NCI-H2107 treated with DMSO at 0.1 percent for 48 hours (cell line): Measurements from ENCODE around the gene RIC8A.

ENCODE experiments used
- DNase-seq: peaks from one replicate; lab custom pipeline; 2025; ENCODE audit not compliant: unreplicated experiment; lab: John Stamatoyannopoulos, UW

The RIC8A gene

DNA sequence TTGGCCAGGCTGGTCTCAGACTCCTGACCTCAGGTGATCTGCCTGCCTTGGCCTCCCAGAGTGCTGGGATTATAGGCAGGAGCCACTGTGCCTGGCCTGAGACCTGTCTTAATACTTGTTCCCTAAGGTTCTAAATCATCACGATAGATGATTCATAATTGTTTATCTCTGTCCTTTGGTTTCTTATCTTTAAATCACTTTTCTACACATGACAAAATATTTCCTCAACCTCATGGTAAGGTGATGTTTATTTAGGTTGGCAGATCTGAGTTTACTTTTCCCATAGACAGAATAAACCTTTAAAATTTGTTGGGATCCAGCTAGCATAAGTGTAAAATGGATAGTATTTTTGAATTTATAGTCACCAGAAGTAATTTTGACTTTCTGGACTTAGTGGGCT is 32.8 kb downstream of the RIC8A start:
- DNase-seq = no peak

DNA sequence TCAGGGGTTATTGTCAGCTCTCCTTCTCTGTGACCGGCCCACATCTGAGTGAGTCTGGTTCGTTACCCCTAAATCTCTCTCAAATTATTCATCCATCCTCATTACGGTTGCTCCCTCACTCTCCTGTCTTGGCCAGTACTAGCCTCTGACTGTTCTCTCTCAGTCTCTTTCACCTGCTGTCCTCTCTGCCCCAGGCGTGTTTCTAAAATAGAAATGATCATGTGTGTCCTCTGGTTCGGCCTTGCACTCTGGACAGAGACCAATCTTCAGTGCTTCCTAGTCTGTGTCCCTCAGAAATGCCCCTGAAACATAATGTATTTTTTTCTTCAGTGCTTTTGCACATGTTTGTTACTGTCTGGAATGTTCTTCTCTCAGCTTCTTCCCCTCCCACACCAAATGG is 34.1 kb downstream of the RIC8A start:
- no peak for DNase-seq

DNA sequence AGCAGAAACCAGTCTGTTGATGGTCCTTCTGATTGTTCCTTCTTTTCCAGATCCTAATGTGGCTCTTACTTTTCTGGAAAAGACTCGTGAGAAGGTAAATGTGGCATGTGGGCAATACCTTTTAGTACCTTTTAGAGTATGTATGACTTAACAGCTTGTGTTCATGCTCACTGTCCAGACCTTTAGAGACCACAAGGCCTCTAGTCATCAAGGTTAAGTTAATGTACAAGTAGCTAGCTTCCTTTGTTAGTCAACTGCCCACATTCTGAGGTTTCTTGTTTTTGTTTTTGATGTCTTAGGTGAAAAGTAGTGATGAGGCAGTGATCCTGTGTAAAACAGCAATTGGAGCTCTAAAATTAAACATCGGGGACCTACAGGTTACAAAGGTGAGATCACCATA is 36.9 kb downstream of the RIC8A start:
- no peak for DNase-seq

DNA sequence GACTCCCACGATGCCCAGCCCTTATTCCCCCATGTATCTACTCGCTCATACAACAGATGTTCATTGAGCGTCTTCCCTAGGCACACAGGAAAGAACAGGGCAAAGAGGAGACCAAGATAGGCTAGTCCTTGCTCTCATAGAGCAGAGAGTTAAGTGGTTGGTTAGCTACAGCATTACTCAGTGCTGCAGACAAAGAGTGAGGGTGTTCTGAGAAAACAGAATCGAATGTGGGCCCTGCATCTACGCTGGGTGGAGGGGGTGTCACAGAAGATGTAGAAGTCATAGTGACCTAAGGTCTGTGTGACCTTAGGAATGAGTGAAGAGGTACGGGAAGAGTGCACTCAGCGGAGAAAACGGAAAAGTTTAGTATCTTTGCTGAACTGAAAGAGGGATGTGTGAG is 41.6 kb downstream of the RIC8A start:
- no peak for DNase-seq

DNA sequence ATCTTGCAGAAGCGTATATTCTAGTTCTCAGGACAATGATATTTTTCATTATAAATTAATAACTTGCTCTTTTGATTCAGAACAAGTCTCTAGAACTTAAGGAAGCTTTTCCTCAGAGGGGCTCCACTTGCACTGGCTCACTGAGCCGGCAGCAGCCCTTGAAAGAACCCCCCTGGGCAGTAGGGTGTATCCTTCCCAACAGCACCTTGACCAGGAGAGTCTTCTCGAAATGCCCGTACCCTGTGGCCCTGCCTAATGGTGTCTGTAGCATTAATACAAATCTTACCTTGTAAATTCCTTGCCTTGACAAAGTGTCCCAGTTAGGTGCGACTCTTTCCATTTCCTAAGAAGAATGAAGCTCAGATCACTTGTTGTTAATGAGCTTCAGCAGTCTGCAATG is 42.8 kb downstream of the RIC8A start:
- no peak for DNase-seq

DNA sequence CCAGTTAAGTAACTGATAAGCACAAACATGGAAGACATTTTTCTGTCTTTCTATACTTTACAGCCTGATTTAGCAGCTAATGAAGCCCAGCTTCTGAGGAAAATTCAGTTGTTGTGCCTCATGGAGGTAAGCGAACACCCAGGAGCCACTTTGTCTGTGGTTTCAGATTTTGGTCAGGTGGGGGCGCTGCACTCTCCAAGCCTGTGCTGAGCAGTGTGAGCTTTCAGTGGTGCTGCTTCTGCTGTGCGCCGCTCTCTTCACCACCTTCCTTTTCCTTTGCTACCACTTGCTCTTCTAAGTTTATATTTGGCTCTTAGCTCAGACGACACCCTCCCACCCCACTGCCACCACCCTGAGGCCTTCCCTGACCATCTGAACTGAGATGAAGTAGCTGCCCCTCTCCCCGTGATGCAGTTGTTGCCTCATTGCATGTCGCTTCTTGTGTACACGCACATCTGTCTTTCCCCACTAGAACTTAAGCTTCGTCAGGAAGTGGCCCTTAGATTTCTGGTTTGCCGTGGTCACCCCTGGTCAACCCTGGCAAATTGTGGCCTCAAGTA is 43.3 kb downstream of the RIC8A start:
- DNase-seq = no peak

DNA sequence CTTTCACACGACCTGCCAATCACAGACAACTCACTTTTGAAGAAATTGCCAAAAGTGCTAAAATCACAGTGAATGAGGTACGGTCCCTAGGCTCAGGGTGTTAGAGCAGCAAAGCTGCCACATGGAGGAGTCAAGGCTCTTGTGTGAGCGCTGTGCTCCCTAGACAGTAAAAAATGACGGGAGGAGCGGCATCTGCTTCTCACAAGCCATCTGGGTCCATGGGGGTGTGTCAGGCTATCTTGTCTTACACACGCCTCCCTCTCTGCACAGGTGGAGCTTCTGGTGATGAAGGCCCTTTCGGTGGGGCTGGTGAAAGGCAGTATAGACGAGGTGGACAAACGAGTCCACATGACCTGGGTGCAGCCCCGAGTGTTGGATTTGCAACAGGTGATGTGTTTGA is 44.0 kb downstream of the RIC8A start:
- DNase-seq = no peak

DNA sequence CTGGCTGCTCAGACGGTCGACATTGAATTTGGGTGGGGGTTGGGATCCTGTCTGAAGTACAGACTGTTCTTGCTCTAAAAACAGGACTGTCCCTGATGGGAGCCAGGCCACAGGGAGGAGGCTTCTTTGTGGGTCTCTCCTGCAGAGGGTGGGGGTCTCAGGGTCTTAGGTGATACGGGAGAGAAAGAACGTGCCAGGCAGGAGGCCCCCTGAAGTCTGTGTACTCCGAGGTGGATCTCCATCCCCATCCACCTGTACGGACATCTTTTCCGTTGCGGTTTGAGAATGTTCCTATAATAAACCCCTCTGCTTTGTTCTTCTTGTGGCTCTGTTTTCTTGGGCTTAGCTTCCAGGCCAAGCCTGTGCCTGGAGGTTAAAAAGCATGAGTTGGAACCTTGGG is 45.2 kb downstream of the RIC8A start:
- DNase-seq = no peak

DNA sequence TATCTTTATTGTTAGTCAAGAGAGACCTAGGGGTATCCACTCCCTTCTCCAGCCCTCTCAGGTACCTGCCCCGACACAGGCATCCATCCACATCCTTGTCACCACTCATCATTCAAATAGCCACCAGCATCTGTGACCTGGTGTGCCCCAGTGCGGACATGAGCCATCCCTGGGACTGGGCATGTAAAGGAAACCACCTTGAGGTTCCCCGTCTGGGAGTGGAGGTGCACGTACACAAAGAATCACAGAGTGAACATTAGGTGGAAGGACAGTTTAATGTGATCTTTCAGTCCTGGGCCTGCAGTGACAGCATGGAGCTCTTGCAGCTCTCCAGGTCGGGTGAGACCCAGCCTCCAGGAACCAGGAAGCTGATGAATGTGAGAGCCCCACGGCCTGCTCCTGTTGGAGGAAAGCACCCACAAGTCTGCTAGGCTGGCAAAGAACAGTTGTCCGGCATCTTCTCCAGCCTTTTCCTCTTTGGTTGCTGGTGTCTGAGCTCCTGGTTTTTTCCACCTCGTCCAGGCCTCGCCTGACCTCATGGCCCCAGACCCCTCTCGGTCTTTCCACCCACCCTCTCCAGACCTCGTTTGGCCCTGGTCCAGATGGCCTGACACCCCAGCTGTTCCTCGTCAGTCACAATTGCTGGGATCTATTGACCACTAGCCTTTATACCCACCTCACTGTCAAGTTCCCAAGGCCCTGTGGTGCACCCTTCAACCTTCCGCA is 45.8 kb downstream of the RIC8A start:
- no peak for DNase-seq

DNA sequence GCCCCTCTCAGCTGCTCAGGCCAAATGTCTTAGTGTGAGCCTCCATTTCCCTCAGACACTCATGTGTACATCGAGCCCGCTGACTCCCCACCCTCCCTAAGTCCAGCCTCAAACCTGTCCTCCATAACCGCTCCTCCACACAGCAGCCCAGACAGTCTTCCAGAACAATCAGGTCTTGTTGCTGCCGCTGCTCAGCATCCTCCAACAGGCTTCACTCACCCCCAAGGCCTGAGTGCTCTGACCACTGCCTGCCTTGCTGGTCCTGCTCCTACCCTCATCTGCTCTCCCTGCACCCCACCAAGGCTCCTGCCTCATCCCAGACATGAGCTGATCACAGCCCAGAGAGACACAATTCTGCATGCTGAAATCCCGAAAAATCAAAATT is 46.4 kb downstream of the RIC8A start:
- no peak for DNase-seq

DNA sequence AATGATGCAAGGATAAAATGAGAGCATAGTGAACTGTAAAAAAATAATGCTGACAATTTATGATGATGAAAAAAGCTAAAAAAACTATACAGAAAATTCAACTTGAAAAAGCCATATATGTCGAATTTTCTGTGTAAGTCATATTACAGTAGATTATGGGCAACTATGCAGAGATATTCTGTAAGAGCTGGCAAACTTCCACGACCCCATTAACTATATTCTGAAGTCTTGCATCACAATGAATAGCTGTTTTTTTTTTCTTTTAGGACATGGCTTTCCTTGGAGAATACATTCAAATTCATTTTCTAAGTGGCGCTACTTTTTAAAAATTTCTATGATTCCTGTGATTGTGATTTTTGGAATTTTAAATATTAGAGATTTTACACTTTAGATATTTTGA is 47.7 kb downstream of the RIC8A start:
- DNase-seq = no peak

DNA sequence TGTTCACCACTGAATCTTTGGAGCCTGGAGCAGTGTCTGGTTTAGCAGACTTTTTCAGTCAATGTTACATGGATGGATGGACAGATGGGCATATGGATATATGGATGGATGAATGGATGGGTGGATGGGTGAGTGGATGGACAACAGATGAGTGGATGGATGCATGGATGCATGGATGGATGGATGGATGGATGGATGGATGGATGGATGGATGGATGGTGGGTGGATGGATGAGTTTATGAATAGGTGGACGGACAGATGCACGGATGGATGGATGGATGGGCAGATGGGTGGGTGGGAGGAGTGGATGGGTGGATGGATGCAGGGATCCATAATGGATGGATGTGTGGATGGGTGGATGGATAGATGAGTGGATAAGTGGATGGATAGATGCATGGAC is 48.3 kb downstream of the RIC8A start:
- no peak for DNase-seq

DNA sequence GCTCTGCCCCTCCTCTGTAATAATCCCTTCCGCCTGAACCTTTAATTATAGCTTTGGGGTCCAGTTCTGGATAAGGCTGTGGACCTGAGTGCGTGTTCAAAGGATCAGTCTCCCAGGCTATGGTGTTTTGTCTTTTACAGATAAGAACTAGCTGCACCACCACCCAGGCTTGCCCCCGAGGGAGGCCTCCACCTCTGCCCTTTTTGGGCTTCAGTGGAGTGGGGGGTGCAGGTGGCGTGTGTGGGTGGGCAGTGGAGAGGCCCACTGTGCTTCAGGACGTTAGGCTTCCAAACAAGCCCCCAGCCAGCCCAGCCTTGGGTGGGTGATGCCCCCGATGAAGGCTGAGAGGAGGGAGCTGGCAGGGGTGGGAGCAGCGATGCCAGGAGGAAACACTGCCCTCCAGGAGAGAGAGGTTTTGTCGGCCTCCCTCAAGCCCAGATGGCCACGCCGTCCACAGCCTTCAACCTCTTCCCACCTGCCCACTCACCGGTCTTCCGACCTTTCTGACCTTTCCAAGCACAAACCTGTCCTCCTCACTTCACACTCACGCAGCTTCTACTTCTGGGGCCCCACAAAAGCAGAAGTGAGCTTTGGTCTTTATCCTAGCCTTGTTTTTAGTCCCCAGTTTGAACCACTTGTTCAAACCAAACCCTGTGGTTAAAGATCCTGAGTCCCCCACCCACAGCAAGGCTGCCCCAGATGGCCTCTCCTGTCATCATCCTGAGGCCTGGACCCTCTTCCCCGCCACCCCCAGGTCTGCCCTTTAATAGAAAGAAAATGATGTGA is 49.6 kb downstream of the RIC8A start:
- DNase-seq = no peak

DNA sequence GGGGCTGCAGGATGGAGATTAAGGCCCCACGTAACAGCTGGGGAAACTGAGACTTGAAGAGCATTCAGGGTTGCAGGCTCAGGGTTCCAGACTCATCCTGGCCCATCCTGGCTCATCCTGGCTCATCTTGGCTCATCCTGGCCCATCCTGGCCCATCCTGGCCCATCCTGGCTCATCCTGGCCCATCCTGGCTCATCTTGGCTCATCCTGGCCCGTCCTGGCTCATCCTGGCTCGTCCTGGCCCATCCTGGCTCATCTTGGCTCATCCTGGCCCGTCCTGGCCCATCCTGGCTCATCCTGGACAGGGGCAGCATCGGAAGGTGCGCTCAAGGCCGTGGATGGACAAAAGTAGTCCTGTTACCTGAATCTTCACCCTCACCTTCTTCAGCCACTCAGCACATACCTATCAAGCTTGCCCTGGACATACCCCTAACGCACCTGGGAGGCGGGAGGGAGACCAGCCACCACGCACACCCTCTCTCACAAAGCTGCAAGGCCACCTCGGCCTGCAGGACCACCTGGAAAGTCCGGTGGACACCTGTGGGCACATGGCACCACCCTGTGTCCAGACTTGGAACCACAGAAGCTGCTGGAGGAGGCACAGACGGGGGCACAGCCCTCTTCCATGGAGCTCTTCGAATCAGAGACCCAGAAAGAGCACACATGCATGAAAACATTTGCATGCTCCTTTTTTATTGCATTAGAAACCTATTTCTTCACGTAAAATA is 50.4 kb downstream of the RIC8A start:
- no peak for DNase-seq

DNA sequence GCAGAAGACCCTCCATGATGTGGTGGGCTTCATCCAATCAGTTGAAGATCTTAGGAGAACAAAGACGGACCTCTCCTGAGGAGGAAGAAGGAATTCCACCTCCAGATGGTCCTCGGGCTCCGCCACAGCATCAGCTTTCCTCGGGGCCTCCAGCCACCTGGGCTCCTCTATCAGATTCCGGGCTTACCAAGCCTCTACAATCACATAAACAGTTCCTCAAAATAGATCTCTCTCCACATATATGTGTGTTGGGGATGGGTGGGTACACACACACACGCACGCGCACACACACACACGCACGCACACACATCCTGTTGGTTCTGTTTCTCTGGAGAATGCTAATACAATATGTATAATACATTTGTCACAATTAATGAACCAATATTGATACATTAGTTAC is 51.9 kb downstream of the RIC8A start:
- DNase-seq = no peak

DNA sequence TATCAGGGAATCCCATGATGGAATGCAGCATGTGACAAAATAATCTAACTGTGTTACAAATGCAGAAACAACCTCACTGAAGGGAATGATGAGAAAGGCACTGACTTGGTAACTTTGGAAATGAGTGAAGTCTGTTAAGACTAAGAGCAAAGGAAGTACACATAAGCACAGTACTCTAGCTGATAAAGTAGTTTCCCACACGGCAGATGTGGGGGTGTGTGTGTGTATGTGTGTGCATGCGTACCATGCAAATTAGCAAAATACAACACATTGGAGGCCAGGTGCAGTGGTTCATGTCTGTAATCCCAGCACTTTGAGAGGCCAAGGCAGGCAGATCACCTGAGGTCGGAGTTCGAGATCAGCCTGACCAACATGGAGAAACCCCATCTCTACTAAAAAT is 54.1 kb downstream of the RIC8A start:
- DNase-seq = no peak
